ENCODE results near the gene MAEA.

Gene MAEA

GRCh38 chr4:1318046-1318375 lies 28.3 kb downstream of the MAEA start:
- TF ChIP-seq, protein P1, sequence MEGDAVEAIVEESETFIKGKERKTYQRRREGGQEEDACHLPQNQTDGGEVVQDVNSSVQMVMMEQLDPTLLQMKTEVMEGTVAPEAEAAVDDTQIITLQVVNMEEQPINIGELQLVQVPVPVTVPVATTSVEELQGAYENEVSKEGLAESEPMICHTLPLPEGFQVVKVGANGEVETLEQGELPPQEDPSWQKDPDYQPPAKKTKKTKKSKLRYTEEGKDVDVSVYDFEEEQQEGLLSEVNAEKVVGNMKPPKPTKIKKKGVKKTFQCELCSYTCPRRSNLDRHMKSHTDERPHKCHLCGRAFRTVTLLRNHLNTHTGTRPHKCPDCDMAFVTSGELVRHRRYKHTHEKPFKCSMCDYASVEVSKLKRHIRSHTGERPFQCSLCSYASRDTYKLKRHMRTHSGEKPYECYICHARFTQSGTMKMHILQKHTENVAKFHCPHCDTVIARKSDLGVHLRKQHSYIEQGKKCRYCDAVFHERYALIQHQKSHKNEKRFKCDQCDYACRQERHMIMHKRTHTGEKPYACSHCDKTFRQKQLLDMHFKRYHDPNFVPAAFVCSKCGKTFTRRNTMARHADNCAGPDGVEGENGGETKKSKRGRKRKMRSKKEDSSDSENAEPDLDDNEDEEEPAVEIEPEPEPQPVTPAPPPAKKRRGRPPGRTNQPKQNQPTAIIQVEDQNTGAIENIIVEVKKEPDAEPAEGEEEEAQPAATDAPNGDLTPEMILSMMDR (IDR thresholded peaks at IDR 0.05): no peak
- Histone ChIP-seq H3K4me2 (ENCODE audit: low read length) (no peak overlapping the region), H3K36me3 (ENCODE audit: control insufficient read depth, insufficient read depth, low read length) (no peaks in the 10 kb centered on the region), H3K79me2 (peaks cover 22% of the 10 kb centered on the region), H3K4me1 (no peaks in the 10 kb centered on the region), H2AFZ (no peak overlapping the region), H3K4me3 (ENCODE audit: low read depth, low read length) (no peak overlapping the region), H3K27ac (no peak overlapping the region), H3K9me3 (ENCODE audit: control insufficient read depth, low read length) (no peaks in the 10 kb centered on the region), H3K9ac (no peak overlapping the region), H3K27me3 (ENCODE audit: control insufficient read depth, insufficient read depth, low read length) (no peaks in the 10 kb centered on the region)

GRCh38 chr4:1318488-1319213 lies 29.0 kb downstream of the MAEA start:
- H3K4me1 ChIP-seq: no peaks in the 10 kb centered on the region
- H3K9ac ChIP-seq: no peak overlapping the region
- H3K27ac ChIP-seq: no peak overlapping the region
- no peaks in the 10 kb centered on the region for H3K9me3 ChIP-seq (ENCODE audit: control insufficient read depth, low read length)
- no peak overlapping the region for H3K4me2 ChIP-seq (ENCODE audit: low read length)
- H2AFZ ChIP-seq: no peak overlapping the region
- TF ChIP-seq, protein P1 (IDR thresholded peaks at IDR 0.05): peak; percentile 6
- H3K4me3 ChIP-seq (ENCODE audit: low read depth, low read length): no peak overlapping the region
- peaks cover 25% of the 10 kb centered on the region for H3K79me2 ChIP-seq
- no peaks in the 10 kb centered on the region for H3K36me3 ChIP-seq (ENCODE audit: control insufficient read depth, insufficient read depth, low read length)
- H3K27me3 ChIP-seq (ENCODE audit: control insufficient read depth, insufficient read depth, low read length): no peaks in the 10 kb centered on the region

DNA sequence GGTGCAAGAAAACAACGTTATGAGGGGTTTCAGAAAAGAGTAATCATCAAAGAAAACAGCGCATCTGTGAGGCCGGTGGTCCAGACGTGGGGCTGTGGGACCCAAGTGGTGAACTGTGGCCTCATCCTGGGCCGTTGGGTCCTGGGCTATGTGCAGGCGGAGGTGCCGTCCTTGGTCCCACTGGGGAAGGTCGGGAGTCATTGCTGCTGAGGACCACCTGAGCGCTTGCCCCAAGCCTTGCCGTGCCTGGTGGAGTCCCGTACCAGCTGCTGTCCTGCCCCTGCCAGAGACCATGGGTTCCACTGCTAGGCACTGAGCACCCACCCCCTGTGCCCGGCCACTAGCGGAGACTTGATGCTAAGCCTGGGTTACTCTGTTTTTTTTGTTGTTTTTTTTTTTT lies 31.8 kb downstream of the MAEA start:
- H3K27me3 ChIP-seq (ENCODE audit: control insufficient read depth, insufficient read depth, low read length): no peaks in the 10 kb centered on the region
- no peak overlapping the region for H3K9ac ChIP-seq
- no peak overlapping the region for H2AFZ ChIP-seq
- H3K27ac ChIP-seq: no peak overlapping the region
- no peak overlapping the region for H3K4me3 ChIP-seq (ENCODE audit: low read depth, low read length)
- no peaks in the 10 kb centered on the region for H3K4me1 ChIP-seq
- no peak overlapping the region for H3K4me2 ChIP-seq (ENCODE audit: low read length)
- peaks cover 28% of the 10 kb centered on the region for H3K79me2 ChIP-seq
- H3K9me3 ChIP-seq (ENCODE audit: control insufficient read depth, low read length): no peaks in the 10 kb centered on the region
- TF ChIP-seq, protein P1 (IDR thresholded peaks at IDR 0.05): no peak
- H3K36me3 ChIP-seq (ENCODE audit: control insufficient read depth, insufficient read depth, low read length): no peaks in the 10 kb centered on the region

DNA sequence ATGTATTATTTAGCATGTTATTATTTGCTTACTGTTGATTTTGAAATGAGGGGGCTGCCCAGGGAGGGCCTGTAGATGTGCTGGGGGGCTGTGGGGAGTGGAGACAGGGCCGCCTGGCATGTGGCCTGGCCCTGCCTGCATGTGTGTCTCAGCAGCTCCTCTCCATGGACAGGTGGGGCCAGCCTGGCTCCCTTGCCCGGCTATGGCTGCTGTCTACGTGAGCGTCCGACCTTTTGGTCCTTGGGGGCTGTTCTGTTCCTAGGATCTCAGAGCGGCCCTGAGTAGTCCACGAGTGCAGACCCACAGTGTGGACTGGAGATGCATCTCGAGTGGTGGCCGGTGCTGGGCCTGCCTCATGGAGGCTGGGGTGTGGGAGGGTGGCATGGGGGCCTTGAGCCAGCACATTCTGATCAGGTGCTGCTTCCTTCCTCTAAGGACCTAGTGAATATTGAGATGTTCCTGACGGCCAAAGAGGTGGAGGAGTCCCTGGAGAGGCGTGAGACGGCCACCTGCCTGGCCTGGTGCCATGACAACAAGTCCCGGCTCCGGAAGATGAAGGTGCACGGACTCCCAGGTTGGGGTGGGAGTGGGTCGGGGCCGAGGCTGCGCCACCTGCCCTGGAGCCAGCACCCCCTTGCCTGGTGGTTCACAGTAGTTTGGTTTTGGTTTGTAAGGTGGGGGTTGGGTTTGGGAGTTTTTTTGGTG lies 32.4 kb downstream of the MAEA start:
- H3K27me3 ChIP-seq (ENCODE audit: control insufficient read depth, insufficient read depth, low read length): no peaks in the 10 kb centered on the region
- H3K9me3 ChIP-seq (ENCODE audit: control insufficient read depth, low read length): no peaks in the 10 kb centered on the region
- H3K4me2 ChIP-seq (ENCODE audit: low read length): no peak overlapping the region
- H3K27ac ChIP-seq: no peak overlapping the region
- H3K36me3 ChIP-seq (ENCODE audit: control insufficient read depth, insufficient read depth, low read length): no peaks in the 10 kb centered on the region
- H3K4me3 ChIP-seq (ENCODE audit: low read depth, low read length): no peak overlapping the region
- H2AFZ ChIP-seq: no peak overlapping the region
- no peak overlapping the region for H3K9ac ChIP-seq
- TF ChIP-seq, protein P1 (IDR thresholded peaks at IDR 0.05): no peak
- peaks cover 30% of the 10 kb centered on the region for H3K79me2 ChIP-seq
- no peaks in the 10 kb centered on the region for H3K4me1 ChIP-seq

DNA sequence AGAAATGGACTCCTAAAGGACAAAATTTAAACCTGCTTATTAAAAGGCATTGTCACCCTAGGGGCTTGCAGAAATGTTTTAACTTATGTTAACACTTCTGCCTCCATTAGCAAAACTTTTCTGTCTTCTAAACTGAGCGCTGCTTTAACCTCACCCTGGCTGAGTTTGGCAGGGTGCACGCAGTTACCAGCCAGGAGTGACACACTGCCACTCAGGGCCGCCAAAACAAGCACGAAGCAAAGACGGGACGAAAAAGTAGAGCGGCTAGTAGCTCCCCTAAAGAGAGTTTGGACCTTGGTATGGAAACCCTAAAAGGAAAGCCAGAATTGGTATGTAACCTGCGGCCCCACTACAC lies 33.6 kb downstream of the MAEA start:
- Histone ChIP-seq H3K9me3 (ENCODE audit: control insufficient read depth, low read length) (no peaks in the 10 kb centered on the region), H2AFZ (no peak overlapping the region), H3K4me3 (ENCODE audit: low read depth, low read length) (no peak overlapping the region), H3K79me2 (peaks cover 26% of the 10 kb centered on the region), H3K4me1 (no peaks in the 10 kb centered on the region), H3K27me3 (ENCODE audit: control insufficient read depth, insufficient read depth, low read length) (no peaks in the 10 kb centered on the region), H3K36me3 (ENCODE audit: control insufficient read depth, insufficient read depth, low read length) (no peaks in the 10 kb centered on the region), H3K4me2 (ENCODE audit: low read length) (no peak overlapping the region), H3K27ac (no peak overlapping the region), H3K9ac (no peak overlapping the region)
- TF ChIP-seq, protein P1 (IDR thresholded peaks at IDR 0.05): no peak
